Measurements from ENCODE around the gene FAM120AOS. TPM values are rescaled to one million over a fixed set of nuclear protein-coding genes. Genes with fewer than 3 reads are reported as not detected.

Gene FAM120AOS
- total RNA-seq, 1 donor from 2014 or later: 19.9 TPM

- no peaks in the 10 kb centered on the region for H3K36me3 ChIP-seq
- no peak for DNase-seq (ENCODE audit: low spot score in 2 of 2)
- intact Hi-C loops (cut with DNase I): no loop called here
- no peaks in the 10 kb centered on the region for H3K27me3 ChIP-seq
- peaks cover 0 to 14% of the 10 kb centered on the region in 2 donors for H3K4me1 ChIP-seq
- no peak for TF ChIP-seq CTCF (IDR thresholded peaks at IDR 0.05)
- no peak overlapping the region for H3K27ac ChIP-seq
- no peaks in the 10 kb centered on the region for H3K9me3 ChIP-seq
- H3K4me3 ChIP-seq: no peak overlapping the region
These were observed 14.1 kb upstream of the FAM120AOS start for GRCh38 chr9:93467462-93467861.

DNA sequence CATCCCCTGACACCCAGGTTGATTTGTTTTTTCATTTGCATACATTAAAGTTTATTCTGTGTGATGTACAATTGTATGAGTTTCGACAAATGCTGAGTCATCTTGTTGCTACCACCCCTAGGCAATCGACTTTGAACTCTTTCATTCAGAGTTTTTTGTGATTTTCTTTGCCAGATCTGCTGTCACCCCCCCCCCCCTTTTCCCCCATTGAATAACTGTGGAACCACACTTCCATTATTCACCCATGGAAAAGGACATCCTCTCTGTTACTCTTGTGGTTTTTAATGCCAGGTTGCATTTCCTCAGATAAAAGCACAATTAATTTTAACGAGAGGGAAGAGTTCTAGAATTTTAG lies 13.7 kb upstream of the FAM120AOS start:
- H3K9me3 ChIP-seq: no peaks in the 10 kb centered on the region
- H3K4me3 ChIP-seq: no peak overlapping the region
- H3K4me1 ChIP-seq: peaks cover 0 to 14% of the 10 kb centered on the region in 2 donors
- intact Hi-C loops (cut with DNase I): no loop called here
- DNase-seq (ENCODE audit: low spot score in 2 of 2): no peak
- no peak for TF ChIP-seq CTCF (IDR thresholded peaks at IDR 0.05)
- H3K27ac ChIP-seq: no peak overlapping the region
- H3K36me3 ChIP-seq: no peaks in the 10 kb centered on the region
- no peaks in the 10 kb centered on the region for H3K27me3 ChIP-seq

- Histone ChIP-seq H3K36me3 (no peaks in the 10 kb centered on the region), H3K4me1 (peaks cover 0 to 14% of the 10 kb centered on the region in 2 donors), H3K4me3 (no peak overlapping the region), H3K27me3 (no peaks in the 10 kb centered on the region), H3K9me3 (no peaks in the 10 kb centered on the region), H3K27ac (no peak overlapping the region)
- no peak for DNase-seq (ENCODE audit: low spot score in 2 of 2)
- TF ChIP-seq CTCF (IDR thresholded peaks at IDR 0.05): no peak
- intact Hi-C loops (cut with DNase I): no loop called here
These were observed 13.2 kb upstream of the FAM120AOS start for GRCh38 chr9:93466416-93467061.

DNA sequence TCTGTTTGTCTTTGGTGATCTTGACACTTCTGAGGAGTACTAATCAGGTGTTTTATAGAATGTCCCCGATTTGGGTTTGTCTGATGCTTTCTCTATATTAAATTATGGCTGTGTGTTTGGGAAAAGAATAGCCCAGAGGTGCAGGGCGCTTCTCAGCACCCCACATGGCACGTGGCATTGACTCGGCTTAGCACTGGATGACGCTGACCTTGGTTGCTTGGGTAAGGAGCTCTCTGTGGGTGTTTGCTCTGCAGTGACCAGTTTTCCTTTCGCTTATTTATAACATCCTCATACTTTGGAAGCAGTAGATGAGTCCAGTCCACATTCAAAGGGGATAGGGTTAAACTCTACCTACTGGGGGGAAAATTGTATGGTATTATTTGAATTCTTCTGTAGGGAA lies 12.5 kb upstream of the FAM120AOS start:
- H3K9me3 ChIP-seq: no peaks in the 10 kb centered on the region
- no peaks in the 10 kb centered on the region for H3K27me3 ChIP-seq
- H3K4me3 ChIP-seq: no peak overlapping the region
- intact Hi-C loops (cut with DNase I): no loop called here
- peaks cover 0 to 14% of the 10 kb centered on the region in 2 donors for H3K4me1 ChIP-seq
- DNase-seq (ENCODE audit: low spot score in 2 of 2): no peak
- no peaks in the 10 kb centered on the region for H3K36me3 ChIP-seq
- no peak for TF ChIP-seq CTCF (IDR thresholded peaks at IDR 0.05)
- H3K27ac ChIP-seq: no peak overlapping the region

DNA sequence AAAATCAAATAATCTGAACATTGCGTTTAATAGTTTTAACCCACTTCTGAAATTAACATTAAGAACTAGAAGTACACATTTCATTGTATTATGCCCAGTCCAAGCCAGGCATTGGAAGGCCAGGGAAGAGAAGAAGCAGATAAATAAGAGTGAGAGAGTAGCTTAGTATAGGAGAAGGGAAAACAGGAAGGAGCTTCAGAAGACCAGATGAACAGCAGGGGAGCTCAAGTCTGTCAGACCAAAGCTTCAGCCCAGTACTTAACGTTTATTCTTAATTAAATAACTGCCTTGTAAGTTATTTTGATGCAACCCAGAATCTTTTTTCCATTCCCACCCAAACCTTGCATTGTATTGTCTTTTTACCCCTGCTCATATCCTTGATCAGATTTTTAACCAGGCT lies 11.5 kb upstream of the FAM120AOS start:
- Histone ChIP-seq H3K4me3 (no peak overlapping the region), H3K4me1 (peaks cover 0 to 16% of the 10 kb centered on the region in 2 donors), H3K27ac (no peak overlapping the region), H3K27me3 (no peaks in the 10 kb centered on the region), H3K36me3 (no peaks in the 10 kb centered on the region), H3K9me3 (no peaks in the 10 kb centered on the region)
- no peak for TF ChIP-seq CTCF (IDR thresholded peaks at IDR 0.05)
- no peak for DNase-seq (ENCODE audit: low spot score in 2 of 2)
- intact Hi-C loops (cut with DNase I): no loop called here

DNA sequence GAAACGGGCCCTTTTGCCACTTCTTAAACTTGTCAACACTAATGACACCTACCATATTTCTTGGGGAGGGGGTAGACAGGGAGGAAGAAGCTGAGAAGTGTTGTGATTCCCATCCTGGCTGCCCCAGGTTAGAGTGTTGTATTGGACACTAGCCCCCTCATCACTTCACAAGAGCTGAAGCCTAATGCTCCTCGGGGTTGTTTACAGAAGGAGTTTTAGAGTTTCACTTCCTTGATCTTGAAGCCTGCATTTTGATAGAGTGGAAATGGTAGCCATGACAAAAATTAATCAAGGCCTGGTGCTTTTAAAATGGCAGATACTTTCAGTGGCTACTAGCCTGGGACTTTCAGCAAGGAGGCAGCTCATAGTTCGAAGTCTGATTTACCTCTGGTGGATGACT lies 11.0 kb upstream of the FAM120AOS start:
- intact Hi-C loops (cut with DNase I): no loop called here
- TF ChIP-seq CTCF (IDR thresholded peaks at IDR 0.05): no peak
- Histone ChIP-seq H3K27me3 (no peaks in the 10 kb centered on the region), H3K36me3 (no peaks in the 10 kb centered on the region), H3K9me3 (no peaks in the 10 kb centered on the region), H3K4me3 (peak overlapping the region in 1 of 2 donors; percentile 8), H3K4me1 (peaks cover 0 to 16% of the 10 kb centered on the region in 2 donors), H3K27ac (no peak overlapping the region)
- no peak for DNase-seq (ENCODE audit: low spot score in 2 of 2)

Data from ascending aorta (tissue), 2 donors.